ENCODE results near the gene DOC2A.
"Not testable (repeated sequence)": the region's sequence is repeated elsewhere in the genome, so short reads cannot be mapped to it uniquely, and the experiment has no call there.

The DOC2A gene

GRCh38 chr16:29973384-29974246 is 37.2 kb downstream of the DOC2A start, which contains the start of gene TAOK2:
Gene TAOK2 (plus strand): TSS chr16:29973868. CDS start chr16:29977773, 3,905 bp downstream.
- DNase-seq (ENCODE audit: low spot score), result peak; percentile 99

- no peak for DNase-seq (ENCODE audit: low spot score)
These were observed 37.8 kb downstream of the DOC2A start for GRCh38 chr16:29972992-29973383.

- DNase-seq (ENCODE audit: low spot score), result no peak
These were observed 38.3 kb downstream of the DOC2A start for GRCh38 chr16:29972500-29972899.

- no peak for DNase-seq (ENCODE audit: low spot score)
These were observed 39.5 kb downstream of the DOC2A start for GRCh38 chr16:29971304-29971703.

- no peak for DNase-seq (ENCODE audit: low spot score)
These were observed 42.6 kb downstream of the DOC2A start for GRCh38 chr16:29968205-29968604.

GRCh38 chr16:29963021-29963743 is 47.6 kb downstream of the DOC2A start:
- DNase-seq (ENCODE audit: low spot score), result no peak

- DNase-seq (ENCODE audit: low spot score), result no peak
These were observed 48.4 kb downstream of the DOC2A start for GRCh38 chr16:29962344-29962994.

GRCh38 chr16:29961479-29962343 is 49.1 kb downstream of the DOC2A start, which contains the start of gene TMEM219:
Gene TMEM219 (plus strand): TSS chr16:29962079. CDS start chr16:29963144, 1,065 bp downstream.
- peak; percentile 90 for DNase-seq (ENCODE audit: low spot score)

GRCh38 chr16:29961127-29961478 is 49.7 kb downstream of the DOC2A start:
- DNase-seq (ENCODE audit: low spot score), result no peak

- DNase-seq (ENCODE audit: low spot score), result not testable (repeated sequence)
These were observed 51.0 kb downstream of the DOC2A start for GRCh38 chr16:29959821-29960220.

- DNase-seq (ENCODE audit: low spot score), result no peak
These were observed 51.5 kb downstream of the DOC2A start for GRCh38 chr16:29959293-29959692.

GRCh38 chr16:29958756-29959155 is 52.1 kb downstream of the DOC2A start:
- DNase-seq (ENCODE audit: low spot score), result no peak

Measured in SK-N-DZ (cell line).